GM18499 (cell line): ENCODE measurements around the gene FGD1.

Experiments used
- ATAC-seq: cut with Tn5 transposase; IDR thresholded peaks from one replicate; pipeline ENCODE4 v1.9.1; 2021; ENCODE audit warnings: moderate number of reproducible peaks; ENCODE audit not compliant: insufficient read depth, unreplicated experiment

FGD1 gene

DNA sequence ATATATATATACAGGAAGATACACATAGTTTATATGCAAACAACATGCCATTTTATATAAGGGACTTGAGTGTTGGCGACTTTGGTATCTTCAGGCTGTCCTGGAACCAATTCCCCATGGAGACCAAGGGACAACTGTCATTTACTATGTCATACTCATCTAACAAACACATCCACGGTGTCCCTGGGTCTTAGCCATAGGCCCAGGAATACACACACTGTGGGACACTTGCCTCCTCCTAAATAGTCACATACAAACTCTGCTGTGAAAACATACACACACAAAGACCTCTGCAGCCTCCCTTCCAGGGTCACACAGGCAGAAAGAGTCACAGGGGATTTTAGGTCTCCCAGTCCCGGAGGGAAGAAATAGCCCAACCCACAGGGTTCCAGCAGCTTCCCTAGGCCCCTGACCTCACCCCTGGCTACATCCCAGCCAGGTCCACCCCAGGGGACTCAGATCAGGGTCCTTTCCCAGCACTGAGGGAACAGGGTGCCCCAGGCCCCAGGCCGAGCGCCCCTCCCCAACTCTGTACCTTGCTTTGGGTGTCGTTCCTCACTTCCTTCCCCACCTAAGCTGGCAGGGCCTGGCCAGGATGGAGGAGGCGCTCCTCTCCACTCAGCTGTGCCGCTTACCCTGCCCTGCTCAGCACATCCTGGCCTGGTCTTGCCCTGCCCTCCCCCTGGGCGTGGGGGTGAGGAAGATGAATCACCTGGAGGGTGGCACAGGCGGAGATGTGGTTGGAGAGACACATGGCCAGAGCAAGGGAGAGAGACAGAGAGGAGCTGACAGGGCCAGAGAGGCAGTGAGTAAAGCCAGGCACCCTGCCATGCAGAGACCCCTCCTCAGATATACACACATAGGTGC is 21.8 kb downstream of the FGD1 start:
- no peak for ATAC-seq

DNA sequence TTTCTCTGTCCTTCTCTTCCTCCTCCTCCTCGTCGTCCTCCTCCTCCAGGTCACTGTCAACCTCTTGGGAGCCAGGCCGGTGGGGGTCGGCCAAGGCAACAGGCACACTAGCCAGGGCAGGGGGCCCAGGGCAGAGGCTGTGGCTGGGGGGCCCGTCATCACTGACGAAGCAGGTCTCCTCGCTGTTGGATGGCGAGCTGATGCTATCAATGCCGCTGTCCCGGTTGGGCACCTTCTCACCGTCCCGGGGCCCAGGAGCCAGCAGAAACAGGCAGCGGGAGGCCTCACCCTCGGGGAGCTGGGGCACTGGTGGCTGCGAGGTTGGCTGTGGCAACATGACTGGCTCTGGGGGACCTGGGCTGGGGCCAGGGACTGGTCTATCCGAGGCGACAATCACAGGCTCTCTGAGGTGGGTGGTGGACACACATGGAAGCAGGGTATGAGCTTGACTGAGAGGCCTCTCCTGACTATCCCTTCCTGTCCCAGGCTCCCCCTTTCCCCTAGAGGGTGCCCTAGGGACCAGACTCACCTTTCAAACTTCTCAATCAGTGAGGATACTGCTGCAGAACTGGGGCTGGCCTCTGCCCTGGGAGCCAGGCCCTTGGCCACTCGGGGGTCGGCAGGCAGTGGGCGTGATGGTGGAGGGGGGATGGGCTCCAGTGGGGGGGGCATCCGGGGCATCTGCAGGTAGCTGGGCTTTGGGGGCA is 25.8 kb downstream of the FGD1 start:
- ATAC-seq: no peak

DNA sequence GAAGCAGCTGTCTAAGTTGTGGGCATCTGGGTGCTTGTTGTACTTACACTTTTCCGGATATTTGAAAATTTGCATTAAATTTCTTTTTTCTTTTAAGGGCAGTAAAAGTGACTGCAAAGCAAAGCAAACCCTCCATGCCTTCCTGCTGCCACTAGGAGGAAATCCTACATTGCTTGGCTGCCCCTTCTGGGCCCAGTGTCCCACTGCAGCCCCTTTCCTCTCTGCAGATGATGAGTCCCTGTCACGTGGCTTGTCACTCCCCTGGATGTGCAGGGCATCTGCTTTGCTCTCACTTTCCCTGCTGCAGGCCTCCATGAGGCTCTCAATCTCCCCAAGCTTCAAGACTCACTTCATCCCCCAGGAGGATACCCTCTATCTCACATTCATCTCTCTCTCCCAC is 43.1 kb downstream of the FGD1 start:
- ATAC-seq: no peak

DNA sequence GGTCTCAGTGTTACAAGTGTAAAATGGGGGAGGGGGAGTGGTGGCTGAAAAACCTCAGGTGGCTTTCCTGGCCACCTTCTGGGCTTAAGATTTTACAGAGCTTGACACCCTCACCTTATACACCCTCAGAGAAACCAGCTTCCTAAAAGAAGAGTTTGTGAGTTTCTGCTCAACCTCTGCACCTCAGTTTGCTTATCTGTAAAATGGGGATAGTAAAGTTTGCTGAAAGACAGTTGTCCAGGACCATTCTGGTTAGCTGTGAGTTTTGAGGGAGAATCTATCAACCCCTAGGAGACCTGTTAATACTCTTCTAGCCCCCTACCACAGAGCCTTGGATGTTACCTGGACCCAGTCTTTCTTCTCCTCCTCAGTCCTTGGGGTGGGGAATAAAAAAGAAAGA is 46.1 kb downstream of the FGD1 start:
- no peak for ATAC-seq

DNA sequence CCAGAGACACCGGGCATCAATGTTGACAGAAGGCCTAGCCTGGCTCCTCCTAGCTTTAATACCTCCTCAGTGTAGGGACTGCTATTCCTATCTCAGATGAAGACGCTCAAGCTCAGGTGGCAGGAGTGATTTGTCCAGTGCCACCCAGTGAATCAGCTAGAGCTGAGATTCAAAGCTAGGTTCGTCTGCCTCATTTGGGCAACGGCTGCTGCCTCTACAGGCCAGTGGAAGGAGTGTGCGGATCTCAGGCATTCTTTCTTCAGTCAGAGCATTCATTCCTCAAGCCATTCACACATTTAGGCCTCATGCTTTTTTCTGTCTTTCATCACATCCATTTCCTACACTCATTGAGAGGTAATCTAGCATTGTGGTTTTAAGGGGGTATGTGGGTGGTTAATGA is 48.6 kb downstream of the FGD1 start:
- no peak for ATAC-seq

DNA sequence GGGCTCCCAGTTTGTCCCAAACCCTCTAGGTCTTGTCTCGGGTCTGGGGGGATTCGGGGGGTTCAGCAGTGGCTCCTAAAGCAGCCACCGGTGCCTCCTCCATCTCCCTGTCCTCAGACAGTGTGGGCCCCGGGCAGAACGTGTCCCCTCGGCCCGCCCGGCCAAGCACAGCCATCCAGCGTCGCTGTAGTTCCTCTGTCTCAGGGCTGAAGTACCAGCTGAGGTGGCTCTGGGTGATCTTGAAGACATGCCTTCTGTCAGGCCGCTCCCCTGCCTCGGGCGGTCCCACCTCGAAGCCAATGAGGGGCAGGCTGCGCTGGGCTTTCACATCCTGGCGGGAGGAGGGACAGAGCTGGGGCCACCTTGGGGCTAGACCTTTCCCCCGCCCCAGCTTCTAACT is 50.0 kb downstream of the FGD1 start:
- ATAC-seq: no peak

DNA sequence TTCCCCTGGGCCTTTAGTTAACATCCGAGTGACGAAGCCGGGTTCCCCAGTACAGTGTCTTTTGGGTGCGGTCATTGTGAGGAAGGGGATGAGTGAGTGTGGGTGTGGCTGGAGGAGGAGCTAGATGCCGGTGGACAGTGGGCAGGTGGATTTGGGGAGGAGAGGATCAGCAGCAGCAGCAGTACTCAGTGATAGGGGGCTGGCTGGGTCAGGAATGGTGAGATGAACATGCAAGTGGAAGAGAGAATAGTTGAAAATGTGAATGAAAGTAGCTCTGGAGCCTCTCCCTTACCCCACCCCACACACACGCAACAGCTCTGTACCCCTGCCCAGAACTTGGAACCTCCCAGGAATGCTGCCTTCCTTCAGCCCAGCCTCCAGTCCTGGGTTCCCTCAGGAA is 51.3 kb downstream of the FGD1 start:
- ATAC-seq: no peak

DNA sequence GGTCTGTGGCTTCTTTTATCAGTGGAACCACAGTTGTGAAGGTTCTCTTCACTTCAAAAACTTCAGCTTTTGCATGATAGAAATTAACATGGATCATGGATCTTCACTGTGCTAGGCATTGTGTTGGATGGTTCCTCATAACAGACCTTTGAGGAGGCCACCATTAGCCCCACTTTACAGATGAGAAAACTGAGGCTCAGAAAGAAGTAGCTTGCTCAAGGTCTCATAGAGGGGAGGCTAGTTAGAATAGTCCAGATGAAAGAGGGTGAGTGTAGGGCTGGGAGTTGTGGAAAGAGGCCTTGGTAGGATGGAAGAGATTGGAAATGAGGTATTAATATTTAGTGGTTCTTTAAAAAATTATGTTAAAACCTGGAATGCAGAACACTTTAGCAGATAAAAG is 53.2 kb downstream of the FGD1 start:
- no peak for ATAC-seq

DNA sequence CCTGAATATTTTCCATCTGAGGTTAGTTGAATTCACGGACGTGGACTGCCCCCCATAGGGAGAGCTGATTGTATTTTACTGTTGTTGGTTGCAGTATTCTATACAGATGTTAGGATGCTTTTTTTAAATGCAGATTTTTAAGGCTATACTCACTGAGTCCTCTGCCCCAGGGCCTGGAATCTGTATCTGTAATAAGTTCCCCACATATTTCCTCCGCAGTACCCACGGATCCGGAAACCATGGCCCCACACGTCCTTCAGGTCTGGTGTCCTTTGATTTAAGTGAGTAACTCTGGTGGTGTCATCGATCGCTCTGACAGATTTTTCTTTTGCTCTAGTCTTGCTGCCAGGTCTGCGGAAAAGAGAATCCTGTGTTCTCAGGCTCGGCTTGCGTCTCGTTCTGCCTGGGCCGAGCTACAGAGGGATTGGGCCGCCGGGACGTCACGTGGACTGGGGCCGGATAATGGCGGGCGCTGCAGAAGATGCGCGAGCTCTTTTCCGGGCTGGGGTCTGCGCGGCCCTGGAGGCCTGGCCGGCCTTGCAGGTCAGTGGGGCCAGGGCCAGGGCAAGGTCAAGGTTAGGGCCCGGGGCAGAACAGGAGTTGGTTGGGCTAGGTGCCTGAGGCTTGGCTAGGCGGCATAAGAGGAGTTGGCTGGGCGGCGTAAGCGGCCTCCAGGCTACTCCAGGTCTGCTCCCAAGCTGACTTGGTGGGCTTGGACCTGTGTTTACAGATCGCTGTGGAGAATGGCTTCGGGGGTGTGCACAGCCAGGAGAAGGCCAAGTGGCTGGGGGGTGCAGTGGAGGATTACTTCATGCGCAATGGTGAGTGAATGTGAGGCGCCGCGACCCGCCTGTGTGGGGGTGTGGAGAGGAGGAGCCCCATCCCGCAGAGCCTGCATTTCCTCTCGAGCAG is 55.8 kb downstream of the FGD1 start, which contains the start of gene TSR2:
TSR2 (plus strand) TSS at position 445 of the 912 bp plus-strand sequence; CDS start at position 463, 18 bp downstream.
- ATAC-seq: peak; percentile 89

DNA sequence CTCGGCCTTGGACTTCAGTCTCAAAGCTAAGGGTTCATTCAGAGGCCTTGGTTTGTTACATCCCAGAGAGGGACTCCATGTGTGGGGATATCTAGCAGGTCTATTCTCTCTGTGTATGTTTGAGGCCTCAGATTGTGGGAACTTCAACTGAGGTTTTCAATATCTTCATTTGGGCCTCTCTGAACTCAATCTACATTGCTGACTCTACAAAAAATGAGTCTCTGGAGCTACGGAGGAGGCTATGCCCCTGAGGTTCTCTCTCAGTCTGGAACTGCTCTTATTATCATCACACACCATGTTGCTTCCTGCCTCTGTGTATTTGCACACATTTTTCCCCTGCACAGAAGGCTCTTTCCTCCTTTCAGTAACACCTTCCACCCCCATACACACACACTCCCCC is 60.9 kb downstream of the FGD1 start:
- ATAC-seq: no peak

DNA sequence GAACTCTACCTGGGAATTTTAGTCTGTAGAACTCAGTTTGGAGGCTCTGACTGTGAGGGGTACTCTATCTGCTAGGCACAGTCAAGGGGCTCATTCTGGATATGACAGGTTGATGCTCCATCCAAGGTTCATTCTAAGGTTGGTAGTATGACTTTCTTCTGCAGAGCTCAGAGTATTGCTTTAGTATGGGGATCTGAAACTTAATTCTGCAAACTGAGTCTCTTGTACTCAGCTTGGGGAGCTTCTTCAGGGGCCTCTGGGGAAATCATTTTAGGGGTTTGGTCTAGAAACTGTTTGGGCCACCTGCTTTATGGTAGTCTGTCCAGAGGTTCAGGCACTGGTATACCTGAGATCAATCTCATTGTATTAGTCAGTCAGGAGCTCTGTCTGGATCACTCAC is 65.5 kb downstream of the FGD1 start:
- ATAC-seq: peak; percentile 59

DNA sequence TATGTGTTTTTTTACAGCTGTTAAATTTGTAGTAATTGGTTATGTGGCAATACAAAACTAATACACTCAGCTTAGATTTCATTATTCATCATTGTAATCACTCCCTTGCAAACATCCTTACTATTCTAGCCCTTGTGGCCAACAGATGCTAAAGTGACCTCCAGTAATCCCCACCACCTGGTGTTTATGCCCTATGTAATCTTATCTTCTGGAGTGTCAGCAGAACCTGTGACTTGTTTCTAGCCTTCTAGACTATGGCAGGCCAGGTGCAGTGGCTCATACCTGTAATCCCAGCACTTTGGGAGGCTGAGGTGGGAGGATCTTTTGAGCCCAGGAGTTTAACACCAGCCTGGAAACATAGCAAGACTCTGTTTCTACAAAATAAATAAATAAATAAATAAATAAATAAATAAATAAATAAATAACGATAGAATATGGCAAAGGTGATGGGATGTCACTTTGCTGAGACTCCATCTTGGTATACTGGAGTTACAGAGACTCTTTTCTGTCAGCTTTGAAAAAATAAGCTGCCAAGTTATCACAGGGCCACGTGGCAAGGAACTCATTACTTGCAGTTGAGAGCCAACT is 68.1 kb downstream of the FGD1 start:
- no peak for ATAC-seq

DNA sequence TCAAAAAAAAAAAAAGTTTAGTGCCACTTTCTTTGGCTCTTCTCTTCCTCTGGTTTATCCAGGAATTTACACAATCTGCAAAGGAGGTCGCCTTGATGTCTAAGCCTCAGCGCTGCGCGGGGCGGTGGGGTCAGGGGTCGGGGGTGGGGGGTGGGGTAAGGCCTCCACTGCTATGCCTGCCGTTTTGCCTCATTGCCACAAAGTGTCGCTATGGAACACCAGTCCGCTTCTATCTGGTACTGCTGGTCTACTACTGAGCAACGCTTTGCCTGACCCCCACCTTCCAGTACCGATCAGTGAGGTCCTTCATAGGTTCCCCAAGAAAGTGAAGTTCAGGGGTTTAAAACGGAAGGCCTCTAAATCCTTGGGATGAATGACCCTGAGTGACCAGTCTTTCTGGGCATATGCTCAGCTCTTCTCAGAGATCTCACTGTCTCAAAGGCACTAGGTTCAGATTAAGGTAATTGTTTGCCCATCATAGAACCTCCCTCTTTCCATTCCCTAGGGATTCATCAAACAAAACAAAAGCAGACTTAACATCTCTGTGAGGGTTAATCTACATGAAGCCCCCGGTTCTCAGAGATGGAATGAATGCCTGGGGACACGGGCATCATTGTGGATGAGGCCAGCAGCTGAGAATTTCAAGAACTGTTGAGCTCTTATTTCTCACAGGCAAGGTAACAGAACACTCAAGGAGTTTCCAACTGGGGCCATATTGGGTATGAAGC is 72.7 kb downstream of the FGD1 start:
- no peak for ATAC-seq

DNA sequence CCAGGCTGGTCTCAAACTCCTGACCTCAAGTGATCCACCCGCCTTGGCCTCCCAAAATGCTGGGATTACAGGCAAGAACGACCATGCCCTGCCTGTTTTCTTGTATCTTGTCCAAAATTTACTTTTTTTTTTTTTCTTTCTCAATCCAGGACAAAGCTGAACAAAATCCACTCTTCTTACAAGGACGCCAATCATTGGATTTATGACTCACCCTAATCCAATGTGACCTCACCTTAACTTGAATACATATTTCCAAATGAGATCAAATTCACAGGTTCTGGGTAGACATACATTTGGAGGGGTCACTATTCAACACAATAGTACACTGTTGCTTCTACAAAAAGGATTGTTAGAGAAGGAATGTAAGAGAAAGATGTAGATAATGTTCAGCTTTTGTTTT is 73.9 kb downstream of the FGD1 start:
- no peak for ATAC-seq

DNA sequence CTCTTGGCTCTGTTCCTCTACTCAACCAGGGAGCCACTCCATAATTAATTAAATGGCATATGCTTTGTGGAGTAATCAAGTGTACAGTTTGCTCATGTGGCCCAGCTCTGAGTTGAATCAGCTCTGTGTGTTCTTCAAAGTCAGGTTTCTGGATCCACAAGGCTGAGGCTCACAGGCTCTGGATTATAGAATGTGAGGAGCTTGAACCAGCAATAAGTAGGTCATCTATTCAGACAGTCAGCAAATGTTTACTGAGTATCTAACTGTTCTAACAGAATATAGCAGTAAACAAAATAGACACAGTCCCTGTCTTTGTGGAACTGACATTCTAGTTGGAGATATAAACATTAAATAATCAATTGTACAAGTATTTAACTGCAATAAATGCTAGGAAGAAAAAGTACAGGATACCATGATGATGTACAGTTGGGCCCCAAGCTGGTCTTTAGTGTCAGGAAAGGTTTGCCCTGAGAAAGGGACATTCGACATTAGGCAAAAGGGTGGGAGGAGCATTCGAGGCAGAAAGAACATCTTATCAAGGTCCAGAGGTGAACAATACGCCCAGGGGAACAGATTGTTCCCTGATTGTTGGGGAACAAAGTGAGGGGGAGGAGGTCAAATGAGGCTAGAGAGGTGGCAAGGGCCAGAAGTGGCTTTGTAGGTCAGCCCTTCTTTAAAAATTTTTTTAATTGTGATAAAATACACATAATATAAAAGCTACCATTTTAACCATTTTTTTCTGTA is 76.3 kb downstream of the FGD1 start:
- ATAC-seq: no peak

DNA sequence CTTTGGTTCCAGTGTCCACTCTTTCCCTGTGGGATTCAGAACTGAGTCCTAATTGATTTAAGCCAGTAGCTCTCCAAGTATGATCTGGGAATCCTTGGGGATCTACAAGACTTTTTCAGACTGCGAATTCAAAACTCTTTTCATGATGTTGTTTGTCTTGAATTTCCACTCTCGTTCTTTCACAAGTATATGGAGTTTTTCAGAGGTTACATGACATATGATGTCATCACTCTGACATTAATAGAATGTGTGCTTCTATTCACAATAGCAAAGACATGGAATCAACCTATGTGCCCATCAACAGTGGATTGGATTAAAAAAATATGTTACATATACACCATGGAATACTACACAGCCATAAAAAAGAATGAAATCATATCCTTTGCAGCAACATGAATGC is 79.1 kb downstream of the FGD1 start:
- ATAC-seq: no peak

DNA sequence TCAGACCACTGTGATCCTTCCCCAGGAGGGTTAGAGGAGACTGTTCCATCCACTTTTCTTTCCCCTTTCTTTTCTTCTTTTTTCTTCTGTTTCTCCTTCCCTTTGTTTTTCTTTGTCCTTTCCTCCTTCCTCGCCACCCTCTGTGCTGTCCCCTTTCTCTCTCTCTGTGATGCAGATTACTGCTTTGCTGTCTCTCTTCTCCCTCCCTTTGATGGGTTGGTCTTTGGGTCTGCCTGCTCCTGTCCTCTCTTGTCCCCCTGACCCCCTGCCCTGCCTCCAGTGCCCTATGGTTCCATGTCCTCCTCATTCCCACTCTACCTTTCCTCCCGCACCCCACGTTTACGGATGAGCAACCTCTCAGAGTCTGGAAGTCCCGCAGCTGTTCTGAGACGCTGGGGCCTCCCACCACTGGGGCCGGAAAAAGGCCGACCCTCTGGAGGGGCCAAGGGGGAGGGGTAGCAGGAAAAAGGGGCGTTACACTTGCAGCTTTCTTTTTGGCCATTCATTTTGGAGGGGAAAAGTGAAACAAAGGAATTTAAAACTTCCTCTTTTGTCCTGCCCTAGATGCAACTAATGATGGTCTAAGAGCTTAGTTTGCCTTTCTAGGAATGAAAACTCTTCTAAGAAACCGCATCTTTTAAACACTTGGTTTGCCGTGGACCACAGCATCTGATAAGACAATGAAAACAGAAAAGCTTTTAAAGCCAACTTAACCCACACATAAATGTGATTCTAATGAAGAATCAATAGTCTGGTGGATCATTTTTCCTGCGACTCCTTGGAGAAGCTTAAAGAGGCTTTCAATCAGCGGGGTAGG is 80.3 kb downstream of the FGD1 start:
- no peak for ATAC-seq

DNA sequence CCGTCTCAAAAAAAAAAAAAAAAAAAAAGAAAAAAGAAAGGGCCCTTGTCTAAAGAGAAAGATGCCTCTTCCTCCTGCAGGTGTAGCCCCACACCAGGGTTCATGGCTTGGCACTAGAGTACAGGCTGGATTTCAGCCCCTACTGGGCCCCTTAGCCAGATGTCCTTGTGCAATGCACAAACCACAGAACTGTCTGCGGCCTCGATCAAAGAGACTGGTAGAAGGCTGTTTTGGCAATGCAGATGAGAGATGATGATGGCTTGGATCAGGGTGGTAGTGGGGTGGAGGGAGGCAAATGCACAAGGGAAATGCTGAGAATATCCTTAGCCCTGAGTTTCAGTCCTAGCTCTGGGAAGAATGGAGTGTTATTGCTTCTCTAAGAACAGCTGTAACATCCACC is 82.3 kb downstream of the FGD1 start:
- no peak for ATAC-seq
